Measurements from ENCODE around the gene SELENOO. TPM values are rescaled to one million over a fixed set of nuclear protein-coding genes. Genes with fewer than 3 reads are reported as not detected.

SELENOO gene
- total RNA-seq, 1 donor from 2014 or later, result 24.7 TPM

DNA sequence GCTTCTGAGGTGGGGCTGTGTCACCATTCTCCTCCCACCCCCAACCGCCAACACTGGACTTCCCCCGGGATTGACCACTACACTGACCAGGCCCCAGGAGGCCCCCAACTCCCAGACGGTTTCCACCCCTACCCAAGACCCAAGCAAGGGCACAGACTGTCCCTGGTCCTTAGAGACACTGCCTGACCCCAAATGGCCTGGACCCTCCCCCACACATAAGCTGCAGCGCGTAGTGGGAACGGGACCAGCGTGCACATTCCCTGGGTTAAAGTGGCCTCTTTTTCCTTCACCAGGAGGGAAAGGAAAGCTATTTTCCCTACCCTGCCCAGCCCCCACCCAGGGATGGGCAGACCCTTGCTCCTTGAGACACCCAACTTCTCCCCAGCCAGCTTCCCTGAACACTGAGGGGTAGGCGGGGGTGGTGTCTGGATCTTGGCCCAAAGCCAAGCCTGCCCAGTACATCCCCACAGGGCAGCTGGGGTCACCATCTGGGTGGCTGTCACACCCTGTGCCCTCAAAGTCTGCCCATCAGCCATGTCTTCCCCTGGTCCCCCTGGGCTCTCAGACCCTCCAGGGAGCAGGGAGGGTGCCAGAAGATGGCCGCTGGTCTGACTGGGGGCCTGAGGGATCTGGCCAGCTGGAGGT is 62.3 kb downstream of the SELENOO start:
- no peak for DNase-seq (ENCODE audit: low spot score, unreplicated experiment)
- peak overlapping the region; percentile 24 for H3K4me3 Mint-ChIP-seq (ENCODE audit: low read depth)
- H3K4me1 Mint-ChIP-seq (ENCODE audit: low read depth), result peaks cover 3% of the 10 kb centered on the region
- H3K27me3 Mint-ChIP-seq, result peaks cover 19% of the 10 kb centered on the region
- TF ChIP-seq, protein P1, sequence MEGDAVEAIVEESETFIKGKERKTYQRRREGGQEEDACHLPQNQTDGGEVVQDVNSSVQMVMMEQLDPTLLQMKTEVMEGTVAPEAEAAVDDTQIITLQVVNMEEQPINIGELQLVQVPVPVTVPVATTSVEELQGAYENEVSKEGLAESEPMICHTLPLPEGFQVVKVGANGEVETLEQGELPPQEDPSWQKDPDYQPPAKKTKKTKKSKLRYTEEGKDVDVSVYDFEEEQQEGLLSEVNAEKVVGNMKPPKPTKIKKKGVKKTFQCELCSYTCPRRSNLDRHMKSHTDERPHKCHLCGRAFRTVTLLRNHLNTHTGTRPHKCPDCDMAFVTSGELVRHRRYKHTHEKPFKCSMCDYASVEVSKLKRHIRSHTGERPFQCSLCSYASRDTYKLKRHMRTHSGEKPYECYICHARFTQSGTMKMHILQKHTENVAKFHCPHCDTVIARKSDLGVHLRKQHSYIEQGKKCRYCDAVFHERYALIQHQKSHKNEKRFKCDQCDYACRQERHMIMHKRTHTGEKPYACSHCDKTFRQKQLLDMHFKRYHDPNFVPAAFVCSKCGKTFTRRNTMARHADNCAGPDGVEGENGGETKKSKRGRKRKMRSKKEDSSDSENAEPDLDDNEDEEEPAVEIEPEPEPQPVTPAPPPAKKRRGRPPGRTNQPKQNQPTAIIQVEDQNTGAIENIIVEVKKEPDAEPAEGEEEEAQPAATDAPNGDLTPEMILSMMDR (IDR thresholded peaks at IDR 0.05; ENCODE audit: unreplicated experiment), result no peak
- H3K9me3 Mint-ChIP-seq (ENCODE audit: low read depth), result no peaks in the 10 kb centered on the region
- H3K27ac Mint-ChIP-seq, result no peak overlapping the region
- H3K36me3 Mint-ChIP-seq (ENCODE audit: insufficient read depth), result no peaks in the 10 kb centered on the region

DNA sequence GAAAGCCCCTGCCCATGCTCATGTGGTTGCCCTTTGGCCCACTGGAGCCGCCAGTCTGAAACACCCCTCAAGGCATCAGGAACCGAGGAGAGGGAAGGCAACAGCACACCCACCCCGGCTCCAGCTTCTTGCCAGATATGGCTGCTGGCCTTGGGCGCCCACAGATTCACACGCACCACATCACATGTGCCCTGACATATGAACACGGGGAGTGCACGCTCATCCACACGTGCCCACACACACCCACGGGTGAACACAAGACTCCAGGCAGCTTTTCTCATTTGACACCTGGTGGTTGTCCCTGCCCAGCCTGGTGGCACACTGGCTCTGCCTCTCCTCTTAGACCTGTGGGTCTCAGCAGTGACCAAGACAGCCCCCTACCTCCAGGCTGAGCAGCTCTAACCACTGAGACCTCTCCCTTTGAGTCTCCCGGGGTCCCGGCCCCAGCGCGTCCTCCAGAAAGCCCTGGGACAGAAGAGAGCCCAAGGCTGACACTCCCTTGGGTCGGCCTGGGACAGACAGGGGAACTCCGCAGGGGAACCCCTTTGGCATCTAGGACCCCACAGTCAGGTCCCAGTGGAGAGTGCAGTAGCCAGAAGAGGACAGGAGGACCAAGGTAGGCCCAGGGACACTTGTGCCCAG is 63.4 kb downstream of the SELENOO start:
- no peak overlapping the region for H3K27ac Mint-ChIP-seq
- H3K27me3 Mint-ChIP-seq, result peaks cover 29% of the 10 kb centered on the region
- TF ChIP-seq, protein P1 (IDR thresholded peaks at IDR 0.05; ENCODE audit: unreplicated experiment), result no peak
- H3K36me3 Mint-ChIP-seq (ENCODE audit: insufficient read depth), result no peaks in the 10 kb centered on the region
- H3K4me3 Mint-ChIP-seq (ENCODE audit: low read depth), result no peak overlapping the region
- H3K9me3 Mint-ChIP-seq (ENCODE audit: low read depth), result no peaks in the 10 kb centered on the region
- H3K4me1 Mint-ChIP-seq (ENCODE audit: low read depth), result peaks cover 3% of the 10 kb centered on the region
- no peak for DNase-seq (ENCODE audit: low spot score, unreplicated experiment)

DNA sequence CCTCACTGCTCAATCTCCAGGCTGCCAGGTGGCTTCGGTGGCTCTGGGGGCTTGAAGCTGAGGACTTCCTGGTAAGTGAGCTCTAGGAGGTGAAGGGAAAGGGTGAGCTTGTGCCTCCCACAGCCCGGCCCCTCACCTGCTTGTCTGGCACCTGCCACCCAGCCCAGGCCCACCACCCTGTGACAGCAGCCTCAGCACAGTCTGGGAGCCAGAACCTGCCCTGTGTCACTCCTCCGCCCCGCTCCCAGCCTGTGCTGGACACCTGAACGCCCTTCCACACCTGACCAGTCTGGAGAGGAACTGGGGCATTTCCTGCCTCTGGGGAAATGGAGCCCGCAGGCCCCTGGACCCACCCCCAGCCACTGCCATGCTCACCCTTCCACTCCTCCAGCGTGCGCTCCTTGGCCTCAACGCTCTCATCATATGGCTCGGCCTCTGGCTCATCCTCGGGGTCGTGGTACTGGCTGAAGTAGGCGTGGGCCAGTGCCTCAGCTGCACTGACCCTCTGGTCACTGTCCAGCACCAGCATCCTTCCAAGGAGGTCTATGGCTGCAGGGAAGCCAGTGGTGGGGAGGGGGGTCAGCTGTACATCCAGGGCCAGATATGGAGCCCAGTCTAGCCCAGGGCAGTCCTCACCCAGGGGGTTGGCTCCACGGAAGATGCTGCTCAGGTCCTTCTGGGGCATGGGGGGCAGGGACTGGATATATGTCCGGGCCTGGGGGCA is 64.3 kb downstream of the SELENOO start:
- DNase-seq (ENCODE audit: low spot score, unreplicated experiment), result no peak
- TF ChIP-seq, protein P1 (IDR thresholded peaks at IDR 0.05; ENCODE audit: unreplicated experiment), result no peak
- H3K27ac Mint-ChIP-seq, result no peak overlapping the region
- H3K4me3 Mint-ChIP-seq (ENCODE audit: low read depth), result no peak overlapping the region
- peaks cover 3% of the 10 kb centered on the region for H3K4me1 Mint-ChIP-seq (ENCODE audit: low read depth)
- H3K36me3 Mint-ChIP-seq (ENCODE audit: insufficient read depth), result no peaks in the 10 kb centered on the region
- H3K27me3 Mint-ChIP-seq, result peaks cover 34% of the 10 kb centered on the region
- H3K9me3 Mint-ChIP-seq (ENCODE audit: low read depth), result no peaks in the 10 kb centered on the region

DNA sequence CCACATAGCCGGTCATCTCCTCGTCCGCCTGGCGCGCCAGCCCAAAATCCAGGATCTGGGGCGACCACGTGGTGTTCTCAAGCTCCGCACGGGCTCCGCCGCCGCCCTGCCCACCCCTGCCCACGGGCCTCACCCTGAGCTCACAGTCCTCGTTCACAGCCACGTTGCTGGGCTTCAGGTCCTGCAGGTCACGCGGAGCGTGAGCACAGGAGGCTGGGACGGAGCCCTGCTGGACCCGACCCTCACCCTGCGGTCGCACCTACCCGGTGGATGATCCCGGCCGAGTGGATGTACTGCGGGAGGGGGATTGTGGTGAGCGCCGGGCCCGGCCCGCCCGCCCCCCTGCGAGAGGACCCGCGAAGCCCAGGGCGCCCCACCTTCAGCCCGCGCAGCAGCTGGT is 66.2 kb downstream of the SELENOO start:
- Mint-ChIP-seq H3K27ac (no peak overlapping the region), H3K4me1 (ENCODE audit: low read depth) (peaks cover 3% of the 10 kb centered on the region), H3K9me3 (ENCODE audit: low read depth) (no peaks in the 10 kb centered on the region), H3K36me3 (ENCODE audit: insufficient read depth) (no peaks in the 10 kb centered on the region), H3K27me3 (peaks cover 37% of the 10 kb centered on the region), H3K4me3 (ENCODE audit: low read depth) (no peak overlapping the region)
- no peak for DNase-seq (ENCODE audit: low spot score, unreplicated experiment)
- TF ChIP-seq, protein P1 (IDR thresholded peaks at IDR 0.05; ENCODE audit: unreplicated experiment), result no peak

Other genes with a start within 250 kb of the SELENOO start
- 17.4 and 19.0 TPM in 2 replicates for gene PIM3, start 240.2 kb upstream of the SELENOO start, total RNA-seq
- gene IL17REL, start 188.2 kb upstream of the SELENOO start, total RNA-seq, result 0.10 TPM in 1 of 2 replicates, not detected in the other
- not detected in 2 replicates for gene TTLL8, start 142.7 kb upstream of the SELENOO start, total RNA-seq
- not detected in 2 replicates for gene MLC1, start 115.6 kb upstream of the SELENOO start, total RNA-seq
- gene MOV10L1, start 111.0 kb upstream of the SELENOO start, total RNA-seq, result 0.22 TPM in 1 of 2 replicates, not detected in the other
- 6.2 and 6.3 TPM in 2 replicates for gene PANX2, start 30.3 kb upstream of the SELENOO start, total RNA-seq
- gene TRABD, start 15.1 kb upstream of the SELENOO start, total RNA-seq, result 39.4 and 42.1 TPM in 2 replicates
- 62.0 and 70.9 TPM in 2 replicates for gene TUBGCP6, start 44.0 kb downstream of the SELENOO start, total RNA-seq
- gene HDAC10, start 50.3 kb downstream of the SELENOO start, total RNA-seq, result 73.8 and 81.5 TPM in 2 replicates
- 53.7 and 54.6 TPM in 2 replicates for gene MAPK12, start 60.7 kb downstream of the SELENOO start, total RNA-seq
- gene MAPK11, start 69.4 kb downstream of the SELENOO start, total RNA-seq, result 2.3 and 2.7 TPM in 2 replicates
- gene PLXNB2, start 106.6 kb downstream of the SELENOO start, total RNA-seq, result 178 and 182 TPM in 2 replicates
- gene DENND6B, start 126.0 kb downstream of the SELENOO start, total RNA-seq, result 35.1 and 36.4 TPM in 2 replicates
- gene PPP6R2, start 142.3 kb downstream of the SELENOO start, total RNA-seq, result 85.7 and 87.9 TPM in 2 replicates

All from progenitor cell of endocrine pancreas (in vitro differentiated cells).